GM13977 (cell line): ENCODE data around the gene RBM33.

Experiments
- DNase-seq: peaks from one replicate; pipeline ENCODE4 v3.0.0; 2012; ENCODE audit warnings: low spot score
- in situ Hi-C: fragments of 300-500 bp; cut with MboI; formaldehyde crosslinking; loops from one replicate; pipeline ENCODE4 v1.12.0; 2022; ENCODE audit warnings: low sequenced_read_pairs, low pct_unique_long_range_greater_than_20kb, mixed read lengths, inconsistent platforms; ENCODE audit not compliant: unreplicated experiment
- TF ChIP-seq, protein P1 (sequence below): IDR thresholded peaks from 2 replicates; pipeline ENCODE4 v1.5.1; 2012; ENCODE audit warnings: mild to moderate bottlenecking, control low read depth; ENCODE audit not compliant: insufficient read depth; ENCODE audit errors: extremely low read depth, missing control alignments

The RBM33 gene

GRCh38 chr7:155818154-155818819, 173.8 kb downstream of the RBM33 start:
- in situ Hi-C loops: loop anchor here (25.0 kb wide), 1 partner anchor 644 kb away; no protein-coding TSS in a partner anchor
- TF ChIP-seq, protein P1, sequence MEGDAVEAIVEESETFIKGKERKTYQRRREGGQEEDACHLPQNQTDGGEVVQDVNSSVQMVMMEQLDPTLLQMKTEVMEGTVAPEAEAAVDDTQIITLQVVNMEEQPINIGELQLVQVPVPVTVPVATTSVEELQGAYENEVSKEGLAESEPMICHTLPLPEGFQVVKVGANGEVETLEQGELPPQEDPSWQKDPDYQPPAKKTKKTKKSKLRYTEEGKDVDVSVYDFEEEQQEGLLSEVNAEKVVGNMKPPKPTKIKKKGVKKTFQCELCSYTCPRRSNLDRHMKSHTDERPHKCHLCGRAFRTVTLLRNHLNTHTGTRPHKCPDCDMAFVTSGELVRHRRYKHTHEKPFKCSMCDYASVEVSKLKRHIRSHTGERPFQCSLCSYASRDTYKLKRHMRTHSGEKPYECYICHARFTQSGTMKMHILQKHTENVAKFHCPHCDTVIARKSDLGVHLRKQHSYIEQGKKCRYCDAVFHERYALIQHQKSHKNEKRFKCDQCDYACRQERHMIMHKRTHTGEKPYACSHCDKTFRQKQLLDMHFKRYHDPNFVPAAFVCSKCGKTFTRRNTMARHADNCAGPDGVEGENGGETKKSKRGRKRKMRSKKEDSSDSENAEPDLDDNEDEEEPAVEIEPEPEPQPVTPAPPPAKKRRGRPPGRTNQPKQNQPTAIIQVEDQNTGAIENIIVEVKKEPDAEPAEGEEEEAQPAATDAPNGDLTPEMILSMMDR: no peak
- no peak for DNase-seq

GRCh38 chr7:155818820-155819168, 174.3 kb downstream of the RBM33 start:
- in situ Hi-C loops: loop anchor here (25.0 kb wide), 1 partner anchor 644 kb away; no protein-coding TSS in a partner anchor
- no peak for DNase-seq

GRCh38 chr7:155819186-155819585, 174.7 kb downstream of the RBM33 start:
- TF ChIP-seq, protein P1: no peak

More at GRCh38 chr7:155818820-155819168, 174.3 kb downstream of the RBM33 start:
- TF ChIP-seq, protein P1: no peak

GRCh38 chr7:155820246-155820645, 175.8 kb downstream of the RBM33 start:
- DNase-seq: no peak
- in situ Hi-C loops: loop anchor here (25.0 kb wide), 1 partner anchor 642 kb away; no protein-coding TSS in a partner anchor
- TF ChIP-seq, protein P1: no peak

More at GRCh38 chr7:155819186-155819585, 174.7 kb downstream of the RBM33 start:
- in situ Hi-C loops: loop anchor here (25.0 kb wide), 1 partner anchor 643 kb away; no protein-coding TSS in a partner anchor
- no peak for DNase-seq

GRCh38 chr7:155820788-155821187, 176.3 kb downstream of the RBM33 start:
- in situ Hi-C loops: loop anchor here (25.0 kb wide), 1 partner anchor 642 kb away; no protein-coding TSS in a partner anchor
- no peak for DNase-seq
- TF ChIP-seq, protein P1: no peak

DNA sequence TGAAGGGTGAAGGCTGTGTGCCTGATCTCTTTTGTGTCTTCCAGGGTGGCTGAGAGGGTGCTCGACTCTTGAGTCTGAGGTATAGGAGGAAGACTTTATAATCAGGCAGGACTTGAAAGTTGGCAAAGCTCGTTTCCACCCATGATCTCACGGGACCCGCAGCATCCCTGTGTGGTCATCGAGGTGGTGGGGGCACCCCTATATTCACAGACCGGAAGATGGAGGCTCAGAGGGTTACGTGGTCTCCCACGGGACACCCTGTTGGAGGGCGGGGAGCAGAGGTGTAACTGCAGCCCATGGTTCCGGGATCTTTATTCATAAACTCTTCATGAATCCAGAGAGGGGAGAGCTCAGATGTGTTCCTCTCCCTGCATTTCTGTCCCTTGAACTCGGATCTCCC, 177.4 kb downstream of the RBM33 start:
- TF ChIP-seq, protein P1: no peak
- in situ Hi-C loops: loop anchor here (25.0 kb wide), 1 partner anchor 640 kb away; no protein-coding TSS in a partner anchor
- no peak for DNase-seq
